ENCODE results near the gene TRIM60.
"Not testable (repeated sequence)": the region's sequence is repeated elsewhere in the genome, so short reads cannot be mapped to it uniquely, and the experiment has no call there.

TRIM60 gene

GRCh38 chr4:165031436-165032211 lies at the start of gene TRIM60:
Gene TRIM60 (plus strand): TSS chr4:165031999. CDS start chr4:165040073, 8,074 bp downstream.
- DNase-seq = no peak

- DNase-seq = no peak
These were observed 42.3 kb upstream of the TRIM60 start for GRCh38 chr4:164989471-164989870.

DNA sequence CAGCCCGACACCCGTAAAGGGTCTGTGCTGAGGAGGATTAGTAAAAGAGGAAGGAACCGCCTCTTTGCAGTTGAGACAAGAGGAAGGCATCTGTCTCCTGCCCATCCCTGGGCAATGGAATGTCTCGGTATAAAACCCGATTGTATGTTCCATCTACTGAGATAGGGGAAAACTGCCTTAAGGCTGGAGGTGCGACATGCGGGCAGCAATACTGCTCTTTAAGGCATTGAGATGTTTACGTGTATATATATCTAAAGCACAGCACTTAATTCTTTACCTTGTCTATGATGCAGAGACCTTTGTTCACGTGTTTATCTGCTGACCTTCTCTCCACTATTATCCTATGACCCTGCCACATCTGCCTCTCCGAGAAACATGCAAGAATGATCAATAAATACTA lies 41.0 kb upstream of the TRIM60 start:
- DNase-seq = not testable (repeated sequence)

DNA sequence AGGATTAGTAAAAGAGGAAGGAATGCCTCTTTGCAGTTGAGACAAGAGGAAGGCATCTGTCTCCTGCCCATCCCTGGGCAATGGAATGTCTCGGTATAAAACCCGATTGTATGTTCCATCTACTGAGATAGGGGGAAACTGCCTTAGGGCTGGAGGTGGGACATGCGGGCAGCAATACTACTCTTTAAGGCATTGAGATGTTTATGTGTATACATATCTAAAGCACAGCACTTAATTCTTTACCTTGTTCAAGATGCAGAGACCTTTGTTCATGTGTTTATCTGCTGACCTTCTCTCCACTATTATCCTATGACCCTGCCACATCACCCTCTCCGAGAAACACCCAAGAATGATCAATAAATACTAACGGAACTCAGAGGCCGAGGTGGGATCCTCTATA lies 35.7 kb upstream of the TRIM60 start:
- DNase-seq = not testable (repeated sequence)

DNA sequence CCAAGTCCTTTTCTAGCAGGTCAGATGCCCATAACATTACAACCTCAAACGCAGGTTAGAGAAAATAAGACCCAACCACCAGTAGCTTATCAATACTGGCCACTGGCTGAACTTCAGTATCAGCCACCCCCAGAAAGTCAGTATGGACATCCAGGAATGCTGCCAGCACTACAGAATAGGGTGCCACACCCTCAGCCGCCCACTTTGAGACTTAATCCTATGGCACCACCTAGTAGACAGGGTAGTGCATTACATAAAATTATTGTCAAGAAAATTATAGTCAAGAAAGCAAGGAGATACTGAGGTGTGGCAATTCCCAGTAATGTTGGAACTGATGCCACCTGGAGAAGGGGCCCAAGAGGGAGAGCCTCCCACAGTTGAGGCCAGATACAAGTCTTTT lies 34.5 kb upstream of the TRIM60 start:
- no peak for DNase-seq

DNA sequence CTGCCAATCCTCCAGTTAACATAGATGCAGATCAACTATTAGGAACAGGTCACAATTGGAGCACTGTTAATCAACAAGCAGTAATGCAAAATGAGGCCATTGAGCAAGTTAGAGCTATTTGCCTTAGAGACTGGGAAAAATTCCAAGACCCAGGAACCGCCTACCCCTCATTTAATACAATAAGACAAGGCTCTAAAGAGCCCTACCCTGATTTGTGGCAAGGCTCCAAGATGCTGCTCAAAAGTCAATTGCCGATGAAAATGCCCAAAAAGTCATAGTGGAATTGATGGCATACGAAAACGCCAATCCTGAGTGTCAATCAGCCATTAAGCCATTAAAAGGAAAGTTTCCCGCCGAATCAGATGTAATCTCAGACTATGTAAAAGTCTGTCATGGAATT lies 33.9 kb upstream of the TRIM60 start:
- DNase-seq = peak; percentile 66

DNA sequence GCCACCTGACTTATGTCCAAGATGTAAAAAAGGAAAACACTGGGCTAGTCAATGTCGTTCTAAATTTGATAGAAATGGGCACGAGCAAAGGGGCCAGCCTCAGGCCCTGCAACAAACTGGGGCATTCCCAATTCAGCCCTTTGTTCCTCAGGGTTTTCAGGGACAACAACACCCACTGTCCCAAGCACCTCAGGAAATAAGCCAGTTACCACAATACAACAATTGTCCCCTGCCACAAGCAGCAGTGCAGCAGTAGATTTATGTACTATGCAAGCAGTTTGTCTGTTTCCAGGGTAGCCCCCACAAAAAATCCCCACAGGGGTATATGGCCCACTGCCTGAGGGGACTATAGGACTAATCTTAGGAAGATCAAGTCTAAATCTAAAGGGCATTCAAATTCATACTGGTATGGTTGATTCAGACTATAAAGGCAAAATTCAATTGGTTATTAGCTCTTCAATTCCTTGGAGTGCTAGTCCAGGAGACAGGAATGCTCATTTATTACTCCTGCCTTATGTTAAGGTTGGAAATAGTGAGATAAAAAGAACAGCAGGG lies 33.2 kb upstream of the TRIM60 start:
- not testable (repeated sequence) for DNase-seq

GRCh38 chr4:165001957-165002356 lies 29.8 kb upstream of the TRIM60 start:
- not testable (repeated sequence) for DNase-seq

DNA sequence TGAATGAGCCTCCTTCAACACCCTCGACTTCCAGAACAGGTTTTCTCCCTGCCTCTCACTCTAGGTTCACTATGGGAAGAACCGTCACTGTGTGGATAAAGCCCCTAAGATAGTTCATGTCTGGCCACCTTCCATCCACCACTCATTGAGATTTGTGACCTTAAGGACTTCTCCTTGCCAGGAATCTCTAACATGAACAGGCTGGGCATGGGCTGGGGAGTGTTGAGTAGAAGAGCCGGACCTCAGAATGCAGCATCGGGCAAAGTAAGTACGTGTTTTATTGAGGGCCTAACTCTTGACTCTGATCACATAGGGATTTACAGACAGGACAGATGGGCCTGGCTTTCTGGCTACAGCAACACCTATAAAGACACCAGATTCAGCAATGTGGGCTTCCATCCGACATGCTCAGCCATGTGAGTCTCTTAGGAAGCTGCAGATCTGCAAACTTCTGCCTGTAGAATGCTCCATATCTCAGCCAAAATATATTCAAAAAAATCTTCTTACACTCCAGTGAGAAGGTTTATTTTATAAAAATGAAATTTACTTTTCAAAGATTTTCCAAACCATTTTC lies 26.4 kb upstream of the TRIM60 start:
- no peak for DNase-seq

DNA sequence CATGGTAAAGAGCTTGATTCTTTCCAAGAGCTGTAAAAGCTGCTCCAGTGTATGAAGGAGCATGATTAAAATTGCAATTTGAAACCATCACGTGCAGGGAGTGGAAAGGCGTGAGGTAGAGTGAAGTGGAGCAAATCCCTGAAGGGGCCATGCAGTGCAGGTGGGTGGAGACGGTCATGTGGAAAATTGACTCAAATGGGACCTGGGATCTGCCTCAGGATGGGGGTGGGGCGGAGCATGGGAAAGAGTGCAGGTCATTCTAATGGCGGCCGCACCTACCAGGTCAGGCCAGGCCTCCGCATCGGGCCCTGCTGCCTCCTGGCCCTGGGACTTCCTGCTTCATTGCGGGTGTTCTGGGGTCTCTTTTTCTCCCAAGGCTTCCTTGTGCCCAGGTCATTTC lies 25.3 kb upstream of the TRIM60 start:
- no peak for DNase-seq

DNA sequence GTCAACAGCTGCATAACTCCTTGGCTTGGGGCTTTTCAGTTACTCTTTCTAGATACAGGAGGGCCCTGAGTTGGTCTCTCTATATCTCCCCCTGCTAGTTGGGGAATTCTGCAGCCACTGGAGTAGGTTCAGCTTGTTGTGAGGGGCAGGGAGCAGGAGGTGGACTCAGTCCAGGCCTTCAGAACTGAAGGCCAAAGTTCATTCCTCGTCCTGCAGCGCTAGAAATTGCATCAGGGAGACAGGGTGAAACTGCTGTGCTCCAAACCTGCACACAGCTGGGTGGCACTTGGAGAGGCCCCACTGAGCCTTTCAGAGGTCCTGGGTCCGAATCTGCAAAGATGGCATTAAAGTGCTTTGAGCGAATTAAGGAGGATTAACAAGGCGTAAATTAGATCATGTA lies 24.9 kb upstream of the TRIM60 start:
- no peak for DNase-seq

DNA sequence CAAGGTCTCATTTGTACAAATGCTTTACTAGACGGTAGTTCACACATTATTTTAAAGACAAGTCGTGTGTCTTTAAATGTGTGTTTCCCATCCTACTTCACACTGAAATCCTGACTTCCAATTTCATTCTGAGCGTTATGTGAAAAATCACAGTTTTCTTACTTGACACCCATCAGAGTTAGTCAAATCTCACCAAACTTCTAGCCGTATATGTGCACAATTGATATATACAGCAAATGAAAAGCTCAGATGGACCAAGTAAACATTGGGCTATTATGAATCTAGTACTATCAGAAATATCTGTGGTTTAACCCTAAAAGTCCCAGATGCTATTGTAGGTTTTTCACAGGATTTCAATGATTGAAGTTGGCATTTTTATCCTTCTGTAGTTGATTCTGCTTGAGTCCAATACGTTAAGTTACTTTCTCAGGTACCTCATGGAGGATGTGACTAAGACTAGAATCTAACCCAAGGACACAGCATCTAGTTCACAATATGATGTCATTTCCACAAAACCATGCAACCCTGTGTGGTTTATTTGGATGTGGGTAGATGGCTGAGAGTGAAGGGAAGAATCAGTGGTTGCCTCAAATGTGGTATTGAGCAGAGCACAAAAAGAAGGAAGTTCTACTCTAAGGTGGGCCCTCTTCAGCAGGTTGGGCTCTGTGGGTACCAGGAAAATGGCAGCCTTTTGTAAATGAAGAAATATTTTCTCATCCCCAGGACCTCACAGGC lies 22.1 kb upstream of the TRIM60 start:
- DNase-seq = no peak

GRCh38 chr4:165010487-165010886 lies 21.3 kb upstream of the TRIM60 start:
- DNase-seq = no peak

DNA sequence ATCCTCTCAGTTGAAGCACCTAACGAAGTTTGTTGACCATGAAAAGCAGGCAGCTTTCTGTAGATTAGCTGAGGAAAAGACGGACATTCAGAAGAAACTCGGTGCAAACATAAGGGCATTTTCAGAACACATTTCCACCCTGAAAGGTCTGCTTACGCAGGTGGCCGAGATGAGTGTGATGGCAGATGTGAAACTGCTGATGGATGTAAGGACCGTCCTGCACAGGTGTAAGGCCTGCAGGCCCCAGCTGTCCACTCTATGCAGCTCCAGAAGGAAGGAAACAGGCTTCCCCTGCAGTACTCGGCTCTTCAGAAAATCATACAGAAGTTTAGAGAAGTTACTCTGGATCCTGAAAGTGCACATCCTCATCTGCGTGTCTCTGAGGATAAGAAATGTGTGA lies 20.8 kb upstream of the TRIM60 start:
- DNase-seq = no peak

GRCh38 chr4:165011403-165011802 lies 20.4 kb upstream of the TRIM60 start:
- no peak for DNase-seq

- DNase-seq = no peak
These were observed 18.1 kb upstream of the TRIM60 start for GRCh38 chr4:165013691-165014090.

GRCh38 chr4:165016971-165017370 lies 14.8 kb upstream of the TRIM60 start:
- DNase-seq = no peak

DNA sequence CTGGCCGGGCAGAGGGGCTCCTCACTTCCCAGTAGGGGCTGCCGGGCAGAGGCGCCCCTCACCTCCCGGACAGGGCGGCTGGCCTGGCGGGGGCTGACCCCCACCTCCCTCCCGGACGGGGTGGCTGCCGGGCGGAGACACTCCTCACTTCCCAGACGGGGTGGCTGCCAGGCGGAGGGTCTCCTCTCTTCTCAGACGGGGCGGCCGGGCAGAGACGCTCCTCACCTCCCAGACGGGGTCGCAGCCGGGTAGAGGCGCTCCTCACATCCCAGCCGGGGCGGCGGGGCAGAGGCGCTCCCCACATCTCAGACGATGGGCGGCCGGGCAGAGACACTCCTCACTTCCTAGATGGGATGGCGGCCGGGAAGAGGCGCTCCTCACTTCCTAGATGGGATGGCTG lies 11.8 kb upstream of the TRIM60 start:
- not testable (repeated sequence) for DNase-seq

DNA sequence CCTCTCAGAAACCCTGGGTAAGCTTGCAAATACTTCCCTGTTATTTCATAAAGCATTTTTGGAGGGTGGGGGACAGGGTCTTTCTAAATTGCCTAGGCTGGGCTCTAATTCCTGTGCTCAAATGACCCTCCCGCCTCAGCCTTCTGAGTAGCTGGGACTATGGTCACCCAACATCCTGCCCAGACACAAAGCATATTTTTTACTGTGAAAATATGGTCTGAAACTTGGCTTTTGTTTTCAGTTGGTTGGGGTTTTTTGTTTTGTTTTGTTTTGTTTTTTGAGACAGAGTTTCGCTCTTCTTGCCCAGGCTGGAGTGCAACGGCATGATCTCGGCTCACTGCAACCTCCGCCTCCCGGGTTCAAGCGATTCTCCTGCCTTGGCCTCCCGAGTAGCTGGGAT lies 6.0 kb upstream of the TRIM60 start:
- not testable (repeated sequence) for DNase-seq

GRCh38 chr4:165027762-165028402 lies 3.9 kb upstream of the TRIM60 start:
- no peak for DNase-seq

DNA sequence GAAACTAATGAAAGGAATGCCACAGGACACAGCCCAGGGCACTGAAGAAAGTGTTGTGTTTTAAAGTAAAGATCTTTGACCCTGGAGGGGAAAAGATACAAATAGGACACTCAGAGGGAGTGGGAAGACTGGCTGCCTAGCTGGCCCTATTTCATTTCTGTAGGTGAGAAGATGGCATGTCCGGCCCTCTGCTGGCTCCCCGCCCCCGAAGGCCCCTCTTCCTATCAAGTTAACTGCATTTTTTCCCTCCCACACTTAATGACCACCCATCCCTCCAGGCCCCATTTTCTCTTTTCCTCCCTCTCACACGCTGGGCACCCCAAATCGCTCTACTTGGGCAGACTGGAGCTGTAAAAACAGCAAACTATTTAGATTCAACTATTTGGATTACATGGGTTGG lies 16.4 kb downstream of the TRIM60 start:
- DNase-seq = no peak

DNA sequence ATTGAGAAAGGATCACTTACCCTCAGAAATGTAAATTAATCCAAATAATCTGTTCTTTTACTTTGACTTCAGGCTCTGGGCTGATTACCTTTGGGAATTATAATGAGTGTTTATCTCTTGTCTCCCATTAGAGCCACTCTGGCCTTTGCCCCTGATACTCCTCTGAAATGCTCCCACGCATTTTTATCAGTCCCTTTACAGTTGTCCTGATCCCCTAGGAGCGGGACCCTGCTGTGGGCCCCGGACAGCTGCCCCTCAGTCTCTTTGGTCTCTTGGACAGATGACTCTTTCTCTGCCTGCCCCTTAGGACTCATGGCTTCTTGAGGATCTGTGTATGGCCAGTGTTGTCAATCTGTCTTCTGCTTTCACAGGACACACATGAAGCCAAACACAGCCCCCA lies 20.8 kb downstream of the TRIM60 start:
- no peak for DNase-seq

- DNase-seq = no peak
These were observed 21.8 kb downstream of the TRIM60 start, which contains the start of gene TRIM75 for GRCh38 chr4:165053645-165054044. Gene TRIM75 (plus strand): TSS chr4:165053866. CDS start chr4:165059148, 5,282 bp downstream.
